GM19328 (cell line): ENCODE results near the gene FANK1.

Experiments used
- ATAC-seq: cut with Tn5 transposase; IDR thresholded peaks from one replicate; pipeline ENCODE4 v1.9.1; 2021; ENCODE audit warnings: mild to moderate bottlenecking, moderate library complexity; ENCODE audit not compliant: unreplicated experiment

The FANK1 gene

DNA sequence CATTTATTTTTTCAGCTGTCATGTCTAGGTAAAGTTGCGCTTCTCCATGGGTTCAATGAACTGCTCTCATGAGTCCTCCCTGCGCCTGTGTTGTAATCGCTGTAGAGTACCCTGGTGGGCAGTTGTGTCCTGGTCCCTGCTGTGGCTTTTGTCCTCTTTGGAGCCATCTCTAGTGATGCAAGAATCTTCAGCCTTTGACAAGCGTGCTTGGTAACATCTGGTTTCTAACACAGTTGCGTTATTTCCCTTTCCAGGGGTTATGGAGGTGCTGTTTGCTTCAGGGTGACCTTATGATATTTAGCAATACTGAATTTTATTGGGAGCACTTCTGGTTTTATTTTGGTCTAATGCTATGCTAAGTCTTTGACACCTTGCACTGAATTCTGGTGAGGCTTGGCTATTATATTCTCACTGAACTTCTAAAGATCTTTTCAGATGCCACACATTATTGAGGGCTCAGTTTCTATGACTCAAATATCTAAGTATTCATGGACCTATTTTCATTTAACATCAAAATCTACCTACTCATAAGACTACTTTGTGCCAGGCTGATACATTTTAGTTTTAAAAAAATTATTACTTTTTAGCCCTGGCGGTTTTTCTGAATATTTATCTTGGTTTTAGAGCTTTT, 88.6 kb downstream of the FANK1 start:
- ATAC-seq = no peak

DNA sequence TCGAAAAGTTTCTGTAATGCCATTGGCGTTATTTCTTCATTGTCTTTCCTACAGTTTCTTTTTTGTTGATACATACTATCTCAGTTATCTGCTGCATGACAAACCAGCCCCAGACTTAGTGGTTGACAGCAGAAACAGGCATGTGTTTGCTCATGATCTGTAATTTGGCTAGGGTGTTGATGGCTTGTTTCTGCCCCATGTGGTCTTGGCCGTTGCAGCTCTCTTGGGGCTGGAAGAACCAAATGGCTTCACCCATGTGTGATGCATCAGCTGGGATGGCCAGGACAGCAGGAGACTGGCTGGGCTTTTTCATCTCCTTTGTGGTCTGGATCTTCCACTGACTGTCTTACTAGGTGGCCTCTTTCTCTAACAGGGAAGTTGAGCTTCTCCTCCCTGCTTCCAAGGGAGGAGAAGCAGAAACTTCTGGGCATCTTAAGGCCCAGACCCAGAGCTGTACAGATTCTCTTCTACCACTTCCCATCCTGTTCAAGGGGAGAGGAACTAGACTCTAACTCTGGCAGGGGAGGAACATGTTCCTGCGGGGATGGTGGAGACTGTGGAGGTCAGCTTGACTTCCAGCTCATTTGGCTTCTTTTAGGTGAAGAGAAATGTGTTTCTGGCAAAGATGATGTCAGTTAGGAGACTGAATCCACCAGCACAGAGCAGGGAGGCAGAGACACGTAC, 89.3 kb downstream of the FANK1 start:
- ATAC-seq = no peak

DNA sequence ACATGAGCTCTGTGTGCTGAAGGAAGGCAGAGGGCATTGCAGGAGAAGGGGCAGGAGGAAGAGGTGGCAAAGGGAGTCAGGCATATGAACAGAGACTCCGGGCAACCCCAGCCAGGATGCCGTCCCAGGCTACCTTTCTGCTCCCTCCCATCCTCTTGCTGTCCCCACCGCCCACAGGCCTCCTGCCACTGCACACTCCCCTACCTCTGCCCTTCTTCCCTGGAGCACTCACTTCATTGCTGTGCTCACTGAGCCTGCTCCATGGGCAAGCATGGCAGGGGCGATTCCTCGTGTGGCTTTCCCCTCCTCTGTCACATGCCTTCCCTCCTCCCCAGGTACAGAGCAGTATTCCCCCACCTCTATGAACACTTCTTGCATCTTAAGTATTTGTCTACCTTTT, 93.4 kb downstream of the FANK1 start:
- no peak for ATAC-seq

DNA sequence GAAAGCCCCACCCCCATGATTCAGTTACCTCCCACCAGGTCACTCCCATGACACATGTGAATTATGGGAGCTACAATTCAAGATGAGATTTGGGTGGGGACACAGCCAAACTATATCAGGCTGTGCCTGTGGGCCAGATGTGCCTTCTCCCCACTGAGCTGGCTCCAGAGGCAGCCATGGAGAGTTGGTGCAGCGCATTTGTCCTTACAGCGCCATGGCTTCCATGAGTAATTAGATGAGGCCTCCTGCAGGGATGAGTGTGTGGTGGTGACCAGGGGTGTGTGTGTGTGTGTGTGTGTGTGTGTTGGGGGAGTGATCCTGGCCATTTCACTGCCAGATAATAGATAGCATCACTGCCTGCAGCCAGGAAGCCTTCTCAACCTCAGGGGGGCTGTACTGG, 94.6 kb downstream of the FANK1 start:
- ATAC-seq = no peak

DNA sequence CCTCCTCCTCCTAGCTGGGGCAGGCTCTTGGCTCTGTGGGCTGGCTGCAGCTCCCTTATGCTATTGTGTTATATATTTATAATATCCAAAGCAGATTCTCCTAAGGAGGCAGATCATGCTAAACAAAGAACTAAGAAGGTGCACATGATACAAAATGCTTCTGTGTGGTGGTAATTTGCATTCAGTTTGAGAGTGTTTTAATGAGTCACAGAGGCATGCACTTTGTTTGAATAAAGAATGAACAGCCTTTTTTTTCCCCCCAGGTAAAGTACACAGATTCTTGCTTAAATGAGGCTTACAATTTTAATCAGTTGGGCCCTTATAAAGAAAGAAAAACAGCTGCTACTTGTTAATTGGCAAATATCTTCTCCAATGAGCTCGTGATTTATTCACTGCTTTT, 95.0 kb downstream of the FANK1 start:
- ATAC-seq = no peak

DNA sequence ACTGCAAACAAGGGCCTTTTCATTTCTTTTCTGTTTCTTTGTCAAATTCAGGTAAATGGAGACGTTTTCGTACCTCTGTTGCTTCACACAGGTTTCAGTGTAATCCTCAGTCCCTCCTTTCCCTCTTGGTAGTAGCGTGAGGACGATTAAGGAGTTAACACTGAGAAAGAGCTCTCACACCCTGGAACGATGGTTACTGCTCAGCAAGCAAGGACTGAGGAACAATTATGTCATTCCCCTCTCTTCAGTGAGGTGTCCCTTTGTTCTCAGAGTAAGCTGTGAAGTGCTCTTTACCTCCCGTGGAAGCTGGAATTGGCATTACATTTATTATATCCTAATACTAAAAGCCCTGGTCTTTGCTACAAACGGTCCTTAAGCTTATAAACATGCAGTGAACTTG, 95.9 kb downstream of the FANK1 start:
- no peak for ATAC-seq

DNA sequence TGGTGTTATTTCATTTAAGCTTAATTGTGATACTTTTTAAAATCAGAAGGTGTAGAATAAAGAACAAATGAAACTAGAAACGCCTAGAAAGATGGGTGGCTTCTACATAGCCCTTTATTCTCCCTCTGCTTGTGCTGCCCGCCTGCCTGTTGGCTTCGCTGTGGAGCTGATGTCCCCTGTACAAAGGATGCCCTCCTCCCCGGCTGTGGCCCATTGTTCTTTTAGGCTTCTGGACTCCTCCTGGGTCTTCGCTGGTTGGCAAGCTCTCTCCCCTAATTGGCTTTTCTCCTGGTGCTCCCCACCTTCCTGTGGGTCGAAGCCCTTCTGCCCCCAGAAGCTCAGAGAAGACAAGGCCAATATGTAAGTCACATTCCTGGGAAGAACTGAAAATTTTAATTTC, 98.2 kb downstream of the FANK1 start:
- ATAC-seq = no peak

DNA sequence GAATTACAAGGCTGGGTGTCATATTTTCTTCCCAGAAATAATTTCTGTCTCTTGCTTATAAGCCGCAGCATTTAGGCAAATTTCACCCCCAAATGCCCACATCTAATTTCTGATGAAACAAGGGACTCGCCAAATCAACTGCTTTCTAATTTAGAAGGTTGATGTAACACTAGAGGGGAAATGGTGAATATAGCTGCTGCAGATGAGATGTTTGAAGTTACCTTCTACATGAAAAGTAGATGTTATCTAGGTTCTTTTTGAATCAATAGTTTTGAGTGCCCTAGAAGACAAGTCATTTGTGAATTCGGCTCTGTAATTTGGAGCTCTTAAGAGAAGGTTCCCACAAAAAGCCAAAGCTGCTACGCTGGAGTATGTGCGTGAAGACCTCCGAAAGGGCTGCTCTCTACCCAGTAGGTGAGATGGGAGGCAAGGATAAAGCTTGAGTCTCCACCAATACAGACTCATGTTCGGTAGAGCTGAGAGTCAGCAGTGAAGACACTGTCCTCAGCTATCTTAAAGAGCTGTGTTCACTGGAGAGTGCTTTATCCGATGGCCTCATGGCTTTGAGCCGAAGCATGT, 99.5 kb downstream of the FANK1 start:
- ATAC-seq = no peak

DNA sequence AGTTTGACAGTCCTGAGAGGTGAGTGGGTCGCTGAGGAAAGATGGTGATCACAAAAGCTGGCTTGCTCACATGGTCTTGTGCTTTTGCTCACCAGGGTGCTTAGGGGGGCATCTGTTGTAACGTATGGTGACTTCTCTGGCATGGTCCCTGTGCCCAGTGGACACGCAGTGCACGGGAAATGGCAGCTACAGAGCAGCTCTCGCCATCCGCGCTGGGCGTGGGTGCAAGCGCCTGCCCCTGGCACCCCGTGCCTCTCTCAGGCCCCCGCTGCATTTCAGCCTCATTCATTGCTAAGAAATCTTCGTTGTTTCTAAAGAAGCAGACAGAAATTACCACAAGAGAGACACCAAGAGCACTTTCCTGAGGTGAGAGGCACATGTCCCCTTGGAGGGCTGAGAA, 101.2 kb downstream of the FANK1 start:
- ATAC-seq = no peak

DNA sequence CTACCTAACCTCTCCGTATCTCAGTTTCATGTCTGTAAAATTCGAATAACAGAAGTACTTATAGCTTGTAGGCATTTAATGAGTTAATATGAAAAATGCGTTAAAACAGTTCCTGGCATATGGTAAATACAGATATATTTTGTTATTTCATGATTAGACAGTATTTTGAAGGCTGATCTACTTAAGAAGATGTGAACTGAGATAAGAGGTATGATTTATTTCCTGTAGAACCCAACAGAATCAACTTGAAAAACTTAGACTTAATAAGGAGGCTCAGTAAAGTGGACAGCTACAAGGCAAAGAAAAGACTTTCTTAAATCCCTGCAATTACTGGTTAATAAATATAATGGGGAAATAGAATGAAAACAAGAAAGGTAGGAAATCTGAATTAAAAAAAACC, 103.3 kb downstream of the FANK1 start:
- no peak for ATAC-seq

DNA sequence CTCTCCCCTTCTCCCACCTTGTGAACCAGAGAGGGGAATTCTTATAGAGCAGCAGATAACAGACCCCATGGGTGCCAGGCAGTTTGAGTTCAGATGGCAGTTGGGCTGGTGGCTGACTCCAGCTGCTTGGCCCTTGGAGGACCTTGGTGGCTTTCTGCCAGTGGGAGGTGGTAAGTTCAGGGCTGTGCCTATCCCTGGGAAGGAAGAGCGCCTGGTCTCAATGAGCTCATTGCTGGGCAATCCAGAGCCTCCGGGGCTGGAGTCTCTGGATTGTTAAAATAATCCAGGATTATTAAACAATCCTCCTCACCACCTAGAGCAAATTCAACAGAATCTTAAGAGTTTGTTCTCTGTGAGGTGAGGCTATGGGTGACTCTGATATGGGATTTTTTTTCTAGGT, 105.2 kb downstream of the FANK1 start:
- ATAC-seq = no peak

DNA sequence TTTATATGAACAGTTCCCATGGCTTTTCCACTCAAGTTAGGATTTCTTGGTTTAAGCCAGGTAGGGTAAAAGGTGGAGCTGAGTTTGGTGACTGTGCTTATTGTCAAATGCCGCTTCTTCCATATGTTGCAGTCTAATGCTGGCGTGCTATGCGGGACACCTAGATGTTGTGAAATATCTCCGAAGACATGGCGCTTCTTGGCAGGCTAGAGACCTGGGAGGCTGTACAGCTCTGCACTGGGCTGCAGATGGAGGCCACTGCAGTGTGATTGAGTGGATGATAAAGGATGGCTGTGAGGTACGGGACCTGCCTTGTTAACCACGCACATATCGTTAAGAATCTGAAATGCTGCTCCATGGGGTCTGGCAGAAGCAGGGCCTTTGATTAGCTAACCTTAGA, 108.4 kb downstream of the FANK1 start:
- ATAC-seq = no peak

DNA sequence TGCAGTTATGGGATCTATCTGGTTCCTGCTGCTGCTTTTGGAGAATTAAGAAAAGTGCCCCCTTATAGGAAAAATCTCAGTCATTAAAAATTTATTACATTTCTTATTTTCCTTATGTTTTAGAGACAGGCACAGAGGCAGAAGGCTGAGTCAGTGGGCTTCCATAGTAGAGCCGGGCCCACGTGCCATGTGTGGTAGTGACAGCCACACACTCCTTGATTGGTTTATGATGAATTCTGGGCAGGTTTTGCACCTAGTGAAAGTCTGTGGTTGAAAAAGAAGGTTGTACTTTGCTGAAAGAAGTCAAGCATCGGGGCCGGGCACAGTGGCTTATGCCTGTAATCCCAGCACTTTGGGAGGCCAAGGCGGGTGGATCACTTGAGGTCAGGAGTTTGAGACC, 109.9 kb downstream of the FANK1 start:
- no peak for ATAC-seq

DNA sequence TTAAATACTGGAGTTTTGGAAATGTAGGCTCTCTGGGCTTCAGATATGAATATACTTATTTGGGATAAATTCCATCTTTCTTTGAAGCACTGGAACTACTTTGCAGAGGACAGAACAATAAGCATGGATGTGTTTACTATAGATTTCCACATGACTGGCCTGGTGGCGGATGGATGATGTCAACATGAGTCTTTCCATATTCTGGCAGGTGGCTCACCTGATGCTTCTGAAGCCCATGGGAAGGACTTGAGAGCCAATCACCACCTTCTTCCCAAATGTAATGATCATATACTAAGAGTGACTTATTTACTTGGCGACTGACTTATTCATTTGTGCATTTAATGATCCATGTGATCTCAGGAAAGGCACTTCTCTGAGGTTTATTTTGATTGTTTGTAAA, 110.5 kb downstream of the FANK1 start:
- ATAC-seq = no peak

DNA sequence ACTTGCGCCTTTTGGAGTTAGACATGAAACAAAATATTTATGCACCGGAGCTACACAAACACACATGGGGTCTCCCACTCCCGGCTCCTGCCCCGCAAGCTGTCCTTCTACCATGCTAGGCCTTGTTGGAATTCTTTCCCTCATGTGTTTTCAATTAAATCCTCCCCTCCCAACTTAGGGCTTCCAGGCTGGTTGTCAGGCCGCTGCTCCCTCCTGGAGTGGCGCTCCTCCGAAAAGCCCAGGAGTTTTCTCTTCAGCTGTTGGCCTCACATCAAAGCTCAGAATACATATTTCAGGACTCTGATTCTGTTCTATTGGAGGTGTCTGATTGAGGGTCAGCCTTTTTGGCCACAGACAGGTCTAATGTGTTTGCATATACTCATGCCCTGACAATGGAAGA, 113.3 kb downstream of the FANK1 start:
- ATAC-seq = no peak

DNA sequence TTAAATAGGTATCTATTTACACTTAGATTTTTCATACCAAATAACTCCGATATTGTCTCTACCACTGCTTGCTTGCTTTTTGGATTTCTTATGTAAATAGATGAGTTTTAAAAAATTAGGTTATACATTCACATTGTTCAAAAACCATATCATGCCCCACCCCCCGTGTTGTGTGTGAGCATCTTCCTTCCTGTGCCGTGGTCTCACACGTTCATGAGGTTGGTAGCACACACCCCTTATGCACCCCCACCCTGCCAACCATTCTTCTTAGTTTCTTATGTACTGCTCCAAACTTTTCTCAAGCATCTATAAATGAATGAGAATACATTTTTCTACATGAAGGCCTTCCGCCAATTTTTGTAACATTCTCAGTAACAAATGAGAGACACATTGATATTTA, 115.6 kb downstream of the FANK1 start:
- ATAC-seq = no peak

DNA sequence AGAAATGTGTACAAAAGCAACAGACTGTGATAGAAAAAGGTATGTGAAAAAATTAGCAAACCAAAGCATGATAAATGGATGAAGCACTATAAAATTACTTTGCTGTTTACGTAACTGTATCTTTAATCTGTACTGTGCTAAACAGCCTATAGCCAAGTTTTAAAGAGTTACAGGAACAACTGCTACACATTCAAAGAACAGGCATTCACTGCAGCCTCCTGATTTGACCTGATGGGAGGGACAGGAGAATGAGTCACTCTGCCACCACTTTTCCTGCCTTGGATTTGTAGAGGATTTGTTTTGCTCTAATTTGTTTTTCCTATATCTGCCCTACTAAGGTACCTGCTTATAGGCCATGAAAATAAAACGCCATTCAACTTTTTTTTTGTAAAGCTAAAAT, 116.1 kb downstream of the FANK1 start:
- ATAC-seq = no peak

DNA sequence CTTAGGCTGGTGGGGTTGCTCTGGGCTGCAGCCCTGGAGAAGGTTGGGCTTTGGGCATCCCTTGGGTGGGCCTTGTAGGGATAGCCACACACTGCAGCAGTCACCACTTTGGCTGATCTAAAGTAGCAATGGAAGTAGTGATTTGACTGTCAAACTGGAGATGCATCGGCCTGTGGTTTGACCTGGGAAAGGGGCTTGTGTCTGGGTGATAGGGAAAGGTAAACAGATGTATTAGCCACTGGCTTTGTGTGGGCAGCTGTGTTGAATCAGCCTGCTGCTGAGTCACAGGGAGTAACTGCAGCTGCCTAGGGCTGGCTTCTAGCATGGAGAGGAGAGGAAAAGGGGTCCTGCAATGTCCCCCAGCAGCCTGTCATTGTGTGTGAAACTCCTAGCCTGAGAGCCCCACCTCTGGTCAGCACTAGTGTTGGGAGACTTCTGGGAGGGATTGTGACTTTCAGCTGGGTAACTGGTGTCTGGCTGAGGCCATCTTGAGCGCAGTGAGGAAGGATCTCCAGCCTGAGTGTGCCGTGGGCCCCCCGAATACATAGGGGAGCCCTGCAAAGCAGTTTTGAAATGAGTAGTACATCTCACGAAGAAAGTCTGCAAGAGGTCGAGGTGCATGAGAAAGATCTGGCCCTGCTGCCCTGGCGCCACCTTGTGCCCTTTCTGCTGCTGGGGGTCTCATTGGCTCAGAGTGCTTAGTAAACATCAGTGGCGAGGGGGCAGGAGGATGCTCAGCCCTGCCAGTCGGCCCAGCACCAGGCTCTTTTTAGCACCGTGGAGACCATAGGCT, 117.3 kb downstream of the FANK1 start:
- peak; percentile 67 for ATAC-seq

DNA sequence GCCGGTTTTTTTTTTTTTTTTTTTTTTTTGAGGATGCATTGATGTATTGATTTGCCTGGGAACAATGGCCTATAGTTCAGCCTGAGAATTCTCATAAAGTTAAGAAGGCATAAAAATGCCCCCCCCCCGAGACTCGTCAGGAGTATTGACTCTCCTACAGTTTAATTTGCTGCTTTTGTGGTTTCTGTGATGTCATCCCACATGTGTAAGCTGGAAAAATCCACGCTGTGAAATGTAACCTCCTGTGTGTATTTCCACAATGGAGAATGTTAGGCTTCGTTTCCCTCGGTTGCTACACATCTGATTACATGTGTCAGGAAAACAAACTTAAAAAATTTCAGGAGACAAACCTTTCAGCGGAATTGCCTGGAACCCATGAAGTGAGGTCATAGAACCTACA, 117.9 kb downstream of the FANK1 start:
- no peak for ATAC-seq

DNA sequence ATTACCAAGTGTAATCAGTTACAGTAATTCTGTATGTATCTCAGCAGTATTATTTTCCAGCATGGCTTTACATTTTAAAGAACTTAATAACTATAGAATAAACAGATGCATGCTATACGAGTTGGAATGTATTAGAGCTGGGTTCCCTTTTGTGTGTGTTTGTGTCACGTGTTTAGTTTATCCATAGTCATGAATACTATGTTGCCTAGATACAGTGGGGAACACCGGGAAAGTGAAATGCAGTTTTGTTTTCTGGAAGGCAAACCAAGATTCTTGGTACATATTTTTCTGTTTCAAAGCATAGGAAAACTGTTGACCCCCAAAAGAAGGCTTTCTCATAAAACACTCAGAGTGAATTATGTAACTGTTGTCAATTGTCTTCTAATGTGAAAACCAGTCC, 119.0 kb downstream of the FANK1 start:
- no peak for ATAC-seq

DNA sequence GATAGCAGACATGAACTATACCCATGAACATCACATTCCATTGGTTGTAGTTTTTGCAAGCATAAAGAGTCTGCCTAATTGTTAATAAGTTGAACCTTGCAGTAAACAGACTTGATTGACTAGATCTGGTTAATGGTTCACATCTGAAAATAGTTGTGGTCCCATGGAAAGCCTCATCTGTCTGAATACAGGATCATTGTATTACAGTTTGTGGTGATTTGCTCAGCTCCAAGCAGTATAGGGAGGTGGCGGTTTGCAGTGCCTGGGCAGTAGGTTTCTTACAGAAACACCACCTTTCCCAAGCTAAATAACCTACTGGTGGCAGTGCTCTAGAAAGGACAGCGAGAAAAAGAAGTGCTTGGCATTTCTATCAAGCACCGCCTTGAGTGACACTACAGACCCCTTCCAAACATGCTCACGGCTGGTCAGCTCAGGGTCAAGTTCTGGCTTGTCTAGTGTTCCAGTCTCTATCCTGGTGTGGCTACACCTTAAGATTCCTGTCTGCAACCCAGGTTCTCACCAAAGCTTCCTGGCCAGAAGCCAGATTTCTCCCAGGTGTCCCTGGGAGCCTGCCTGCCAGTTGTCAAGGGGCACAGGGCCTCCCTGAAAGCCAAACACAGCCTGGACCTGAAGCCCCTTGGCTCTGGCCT, 119.9 kb downstream of the FANK1 start:
- ATAC-seq = no peak
